IPS-18a (cell line): ENCODE measurements around the gene CPLANE2.
"Not testable (repeated sequence)": the region's sequence is repeated elsewhere in the genome, so short reads cannot be mapped to it uniquely, and the experiment has no call there.

ENCODE experiments used
- H3K27ac ChIP-seq: one replicate; pipeline ENCODE4 v1.5.1; 2013; ENCODE audit warnings: low read length
- H3K27me3 ChIP-seq: one replicate; pipeline ENCODE4 v1.6.1; 2013; ENCODE audit warnings: mild to moderate bottlenecking, low read length; ENCODE audit not compliant: control insufficient read depth, insufficient read depth
- H3K36me3 ChIP-seq: one replicate; pipeline ENCODE4 v1.6.1; 2013; ENCODE audit warnings: low read depth, low read length; ENCODE audit not compliant: control insufficient read depth
- H3K4me1 ChIP-seq: one replicate; pipeline ENCODE4 v1.6.1; 2013; ENCODE audit warnings: low read depth, low read length; ENCODE audit not compliant: control insufficient read depth
- H3K4me3 ChIP-seq: one replicate; pipeline ENCODE4 v1.5.1; 2013; ENCODE audit warnings: low read length
- H3K9ac ChIP-seq: one replicate; pipeline ENCODE4 v1.6.1; 2013; ENCODE audit warnings: mild to moderate bottlenecking, low read length, moderate library complexity
- H3K9me3 ChIP-seq: one replicate; pipeline ENCODE4 v1.6.1; 2013; ENCODE audit warnings: low read depth, low read length; ENCODE audit not compliant: control insufficient read depth

The CPLANE2 gene

DNA sequence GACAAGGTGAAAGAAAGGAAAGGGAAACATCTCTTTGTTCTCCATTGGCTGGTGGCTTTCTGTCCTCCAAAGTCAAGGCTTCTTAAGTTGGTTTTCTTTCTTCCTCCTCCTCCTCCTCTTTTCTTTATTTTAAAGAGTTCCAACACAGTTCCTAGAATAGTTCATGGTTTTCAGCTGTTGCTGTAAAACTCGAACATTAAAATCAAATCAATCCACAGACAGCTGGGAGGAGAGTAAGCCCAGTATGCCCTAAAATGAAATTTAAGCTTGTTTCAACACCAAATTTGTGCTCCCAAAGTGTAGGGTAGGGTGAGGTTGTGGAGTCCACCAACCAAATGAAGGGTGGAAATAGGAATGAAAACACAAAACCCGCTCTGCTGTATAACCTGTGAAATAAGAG lies 10.5 kb upstream of the CPLANE2 start:
- Histone ChIP-seq H3K9me3 (no peaks in the 10 kb centered on the region), H3K4me1 (no peaks in the 10 kb centered on the region), H3K9ac (no peak overlapping the region), H3K27ac (no peak overlapping the region), H3K36me3 (peaks cover 20% of the 10 kb centered on the region), H3K27me3 (no peaks in the 10 kb centered on the region), H3K4me3 (no peak overlapping the region)

DNA sequence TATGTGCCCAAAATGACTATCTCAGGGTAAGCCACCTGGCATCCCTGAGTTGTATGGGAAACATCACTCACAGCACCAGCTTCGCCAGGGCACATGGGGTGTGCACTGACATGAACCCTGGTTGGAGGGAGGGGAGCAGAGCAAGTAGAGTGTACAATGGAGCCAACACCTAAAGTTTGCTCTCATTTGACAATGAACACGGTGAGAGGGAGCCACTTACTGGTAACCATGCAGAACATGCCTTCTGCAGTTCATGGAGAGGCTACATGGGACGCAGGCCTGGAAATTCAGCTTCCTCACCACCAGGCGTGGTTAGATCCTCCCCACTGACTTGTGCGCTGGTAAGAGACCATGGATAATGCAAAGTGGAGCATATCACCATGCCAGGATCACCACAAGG lies 10.0 kb upstream of the CPLANE2 start:
- Histone ChIP-seq H3K4me1 (no peaks in the 10 kb centered on the region), H3K9ac (no peak overlapping the region), H3K27me3 (no peaks in the 10 kb centered on the region), H3K36me3 (peaks cover 15% of the 10 kb centered on the region), H3K4me3 (no peak overlapping the region), H3K9me3 (no peaks in the 10 kb centered on the region), H3K27ac (no peak overlapping the region)

DNA sequence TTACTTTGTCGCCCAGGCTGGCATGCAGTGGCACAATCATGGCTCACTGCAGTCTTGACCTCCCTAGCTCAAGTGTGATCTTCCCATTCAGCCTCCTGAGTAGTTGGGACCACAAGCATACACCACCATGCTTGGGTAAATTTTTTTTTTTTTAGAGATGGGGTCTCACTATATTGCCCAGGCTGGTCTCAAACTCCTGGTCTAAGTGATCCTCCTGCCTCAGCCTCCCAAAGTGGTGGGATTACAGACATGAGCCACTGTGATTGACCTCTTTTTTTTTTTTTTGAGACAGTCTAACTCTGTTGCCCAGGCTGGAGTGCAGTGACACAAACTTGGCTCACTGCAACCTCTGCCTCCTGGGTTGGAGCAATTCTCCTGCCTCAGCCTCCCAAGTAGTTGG lies 9.3 kb upstream of the CPLANE2 start:
- not testable (repeated sequence) for H3K4me3 ChIP-seq, H3K36me3 ChIP-seq, H3K4me1 ChIP-seq

DNA sequence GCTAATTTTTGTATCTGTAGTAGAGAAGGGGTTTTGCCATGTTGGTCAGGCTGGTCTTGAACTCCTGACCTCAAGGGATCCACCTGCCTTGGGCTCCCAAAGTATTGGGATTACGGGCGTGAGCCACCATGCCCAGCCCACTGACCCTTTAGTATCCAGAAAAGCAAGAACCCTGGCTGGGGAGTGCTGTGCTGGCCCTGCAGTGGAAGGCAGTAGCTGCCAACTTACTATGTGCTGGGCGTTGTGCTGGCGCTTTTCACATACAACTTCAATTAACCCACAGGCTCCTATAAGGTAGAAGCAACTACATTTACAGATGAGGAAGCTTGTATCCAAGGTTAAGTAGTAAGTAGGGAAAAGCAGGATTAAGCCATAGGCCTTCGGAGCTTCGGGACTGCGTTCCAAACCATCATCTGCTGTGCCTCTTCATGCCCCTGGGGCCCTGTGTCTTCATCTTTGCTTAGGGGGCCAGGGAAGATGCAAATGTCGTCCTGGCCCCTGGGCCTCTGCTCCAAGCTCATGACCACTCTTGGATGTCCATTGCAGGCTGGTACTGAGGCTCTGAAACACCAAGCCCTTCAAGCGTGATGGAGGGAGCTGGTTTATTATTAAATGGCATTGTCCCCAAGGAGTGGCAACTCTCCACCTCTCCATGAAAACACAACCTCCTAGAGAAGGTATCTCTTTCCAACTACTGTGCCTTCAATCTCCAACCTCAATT lies 8.7 kb upstream of the CPLANE2 start:
- no peak overlapping the region for H3K4me3 ChIP-seq
- no peaks in the 10 kb centered on the region for H3K4me1 ChIP-seq
- H3K27ac ChIP-seq: no peak overlapping the region
- peaks cover 2% of the 10 kb centered on the region for H3K36me3 ChIP-seq
- no peaks in the 10 kb centered on the region for H3K9me3 ChIP-seq
- no peaks in the 10 kb centered on the region for H3K27me3 ChIP-seq
- no peak overlapping the region for H3K9ac ChIP-seq

More for the DNA sequence above, 9.3 kb upstream of the CPLANE2 start:
- not testable (repeated sequence) for H3K9me3 ChIP-seq, H3K9ac ChIP-seq, H3K27ac ChIP-seq, H3K27me3 ChIP-seq

DNA sequence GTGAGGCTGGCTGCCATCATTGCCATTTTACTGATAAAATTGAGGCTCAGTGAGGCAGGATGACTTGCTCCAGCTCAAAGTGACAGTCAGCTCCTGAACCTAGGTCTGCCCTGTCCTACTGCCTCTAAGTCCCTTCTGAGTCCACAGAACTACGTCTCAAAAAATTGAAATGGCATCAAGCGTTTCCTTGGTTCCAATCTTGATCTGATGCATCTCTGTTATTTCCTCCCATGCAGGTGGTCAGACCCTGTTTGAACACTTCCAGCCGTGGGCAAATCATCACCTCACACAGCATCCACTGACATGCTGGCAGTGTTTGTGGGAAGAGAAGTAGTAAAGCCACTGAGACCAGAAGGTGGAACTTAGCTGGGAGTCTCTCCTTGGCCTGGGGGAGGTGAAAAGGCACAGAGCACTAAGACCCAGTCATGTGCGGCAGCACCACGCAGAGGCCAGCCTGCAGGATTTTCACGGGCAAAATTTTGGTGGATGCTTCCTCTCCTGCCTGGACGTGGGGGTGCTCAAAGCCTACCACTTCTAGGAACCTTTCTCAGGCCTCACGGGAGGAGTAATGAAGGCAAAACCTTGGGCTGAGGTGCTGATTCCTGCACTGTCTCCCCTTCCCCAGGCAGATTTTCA lies 7.8 kb upstream of the CPLANE2 start:
- Histone ChIP-seq H3K36me3 (no peaks in the 10 kb centered on the region), H3K4me3 (no peak overlapping the region), H3K27me3 (no peaks in the 10 kb centered on the region), H3K4me1 (no peaks in the 10 kb centered on the region), H3K9me3 (no peaks in the 10 kb centered on the region), H3K9ac (no peak overlapping the region), H3K27ac (no peak overlapping the region)

DNA sequence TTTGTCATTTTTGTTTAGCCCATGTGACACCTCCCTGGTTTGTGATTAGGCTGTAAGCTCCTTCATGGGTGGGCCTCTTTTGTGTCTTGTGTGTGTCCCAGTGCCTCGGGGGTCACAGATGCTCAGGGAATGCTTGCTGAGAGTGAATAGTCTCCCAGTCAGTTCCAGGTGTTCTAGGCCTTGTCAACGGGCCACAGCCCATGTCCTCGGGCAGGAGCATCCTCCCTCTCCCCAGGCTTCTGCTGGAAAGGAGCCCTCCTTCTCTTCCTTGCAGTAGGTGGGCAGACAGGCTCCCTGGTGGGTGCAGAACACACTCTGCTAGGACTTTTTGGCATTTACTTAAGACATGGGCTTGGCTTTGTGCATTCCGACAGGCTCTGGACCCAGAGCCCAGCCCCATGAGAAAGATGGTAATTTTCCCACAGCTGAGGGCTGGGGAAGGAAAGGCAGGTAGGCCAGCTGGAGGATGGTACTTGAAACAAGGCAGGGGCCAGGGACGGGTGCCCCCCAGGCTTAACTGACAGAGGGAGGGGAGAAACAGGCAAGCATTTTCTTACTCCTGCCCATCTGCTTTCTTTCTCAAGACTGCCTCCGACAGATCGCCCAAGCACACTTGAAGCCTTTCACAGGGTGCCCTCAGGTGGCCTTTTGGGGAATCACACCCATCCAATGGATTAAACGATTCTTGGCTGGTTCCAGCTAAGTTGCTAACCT lies 7.1 kb upstream of the CPLANE2 start:
- H3K36me3 ChIP-seq: no peaks in the 10 kb centered on the region
- H3K4me1 ChIP-seq: no peaks in the 10 kb centered on the region
- H3K27me3 ChIP-seq: no peaks in the 10 kb centered on the region
- H3K4me3 ChIP-seq: no peak overlapping the region
- no peak overlapping the region for H3K27ac ChIP-seq
- no peak overlapping the region for H3K9ac ChIP-seq
- H3K9me3 ChIP-seq: no peaks in the 10 kb centered on the region

DNA sequence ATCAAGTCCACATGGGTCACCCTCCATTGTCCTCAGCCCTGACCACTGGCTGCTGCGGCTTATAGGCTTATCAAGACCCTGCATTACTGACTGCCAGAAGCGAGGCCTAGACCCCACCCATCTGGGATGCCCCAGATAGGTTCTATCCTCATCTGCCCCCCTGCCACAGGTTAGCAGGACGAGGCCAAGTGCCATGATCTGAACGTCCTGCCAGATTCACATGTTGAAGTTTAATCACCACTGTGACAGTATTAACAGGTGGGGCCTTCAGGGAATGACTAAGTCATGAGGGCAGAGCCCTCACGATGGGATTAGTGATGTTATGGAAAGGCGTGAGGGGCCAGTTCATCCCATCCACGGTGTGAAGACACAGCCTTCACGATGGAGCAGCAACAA lies 6.2 kb upstream of the CPLANE2 start:
- Histone ChIP-seq H3K27ac (no peak overlapping the region), H3K9ac (no peak overlapping the region), H3K4me3 (no peak overlapping the region), H3K36me3 (no peaks in the 10 kb centered on the region), H3K4me1 (no peaks in the 10 kb centered on the region), H3K9me3 (no peaks in the 10 kb centered on the region), H3K27me3 (no peaks in the 10 kb centered on the region)

DNA sequence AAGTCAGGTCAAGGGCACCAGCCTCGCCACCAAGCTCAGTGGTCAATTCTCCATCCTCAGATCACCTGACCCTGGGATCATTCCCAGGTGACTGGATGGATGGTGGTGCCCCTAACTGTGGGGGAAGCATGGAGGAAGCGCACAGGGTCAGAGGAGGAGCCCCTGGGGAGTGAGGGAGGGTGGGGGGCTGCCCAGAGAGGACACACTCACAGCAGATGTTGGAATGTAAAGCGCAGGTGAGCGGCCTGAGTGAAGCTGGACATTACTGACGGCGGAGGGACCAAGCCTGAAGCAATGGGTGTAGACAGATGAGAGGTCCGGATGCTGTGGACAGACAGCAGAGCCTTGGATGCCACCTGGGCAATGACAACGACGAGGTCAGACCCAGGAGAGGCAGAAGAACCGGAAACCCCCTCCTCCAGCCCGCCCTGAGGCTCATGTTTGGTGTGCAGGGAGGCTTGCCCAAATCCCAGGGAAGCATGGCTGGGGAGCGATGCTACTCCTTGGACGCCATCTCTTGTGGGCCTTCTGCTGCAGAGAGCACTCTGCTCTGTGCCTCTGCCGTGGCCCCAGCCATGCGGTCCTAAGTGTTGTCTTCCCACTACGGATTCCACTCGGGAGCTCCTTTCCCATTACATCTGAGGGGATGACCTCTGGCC lies 5.7 kb upstream of the CPLANE2 start:
- Histone ChIP-seq H3K9ac (no peak overlapping the region), H3K27ac (no peak overlapping the region), H3K27me3 (no peaks in the 10 kb centered on the region), H3K4me1 (no peaks in the 10 kb centered on the region), H3K9me3 (no peaks in the 10 kb centered on the region), H3K36me3 (no peaks in the 10 kb centered on the region), H3K4me3 (no peak overlapping the region)

DNA sequence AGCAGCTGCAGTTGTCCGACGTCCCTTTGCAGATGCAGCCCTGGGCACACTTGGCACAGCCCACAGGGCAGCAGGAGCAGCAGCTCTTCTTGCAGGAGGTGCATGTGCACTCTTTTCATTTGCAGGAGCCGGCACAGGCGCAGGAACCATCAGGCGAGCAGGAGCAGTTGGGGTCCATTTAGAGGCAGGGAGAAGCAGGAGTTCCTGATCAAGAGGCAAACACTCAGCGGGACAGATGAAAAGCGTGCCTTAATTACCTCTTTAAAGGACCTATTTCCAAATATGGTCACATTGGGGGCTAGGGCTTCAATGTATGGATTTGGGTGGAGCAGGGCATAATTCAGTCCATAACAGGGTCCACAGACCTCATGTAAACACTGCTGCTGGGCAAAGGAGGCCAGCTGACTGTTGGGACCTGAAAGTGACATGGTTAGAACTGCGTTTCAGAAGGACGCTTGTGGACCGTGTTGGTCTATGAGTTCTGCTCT lies 4.3 kb upstream of the CPLANE2 start:
- H3K4me1 ChIP-seq: peaks cover 5% of the 10 kb centered on the region
- no peak overlapping the region for H3K27ac ChIP-seq
- H3K9ac ChIP-seq: no peak overlapping the region
- peaks cover 2% of the 10 kb centered on the region for H3K27me3 ChIP-seq
- H3K9me3 ChIP-seq: no peaks in the 10 kb centered on the region
- H3K4me3 ChIP-seq: no peak overlapping the region
- H3K36me3 ChIP-seq: no peaks in the 10 kb centered on the region

DNA sequence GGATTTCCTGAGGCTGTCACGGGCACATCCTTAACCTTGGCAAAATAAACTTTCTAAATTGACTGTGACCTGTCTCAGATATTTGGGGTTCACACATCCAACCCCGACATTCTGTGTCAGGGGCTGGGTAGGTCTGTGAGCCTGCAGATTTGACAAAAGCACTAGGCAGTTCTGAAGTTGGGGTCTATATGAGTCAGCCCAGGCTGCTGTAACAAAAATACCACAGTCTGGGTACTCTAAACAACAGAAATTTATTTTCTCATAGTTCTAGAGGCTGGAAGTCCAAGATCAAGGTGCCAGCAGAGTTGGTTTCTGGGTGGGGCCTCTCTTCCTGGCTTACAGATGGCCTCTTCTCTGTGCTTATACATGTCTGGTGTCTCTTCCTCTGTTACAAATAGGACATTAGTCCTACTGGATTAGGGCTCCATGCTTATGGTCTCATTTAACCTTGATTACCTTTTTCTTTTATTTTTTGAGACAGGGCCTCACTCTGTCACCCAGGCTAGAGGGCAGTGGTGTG lies 3.0 kb upstream of the CPLANE2 start:
- Histone ChIP-seq H3K27me3 (peaks cover 5% of the 10 kb centered on the region), H3K9ac (no peak overlapping the region), H3K9me3 (no peaks in the 10 kb centered on the region), H3K4me3 (no peak overlapping the region), H3K36me3 (no peaks in the 10 kb centered on the region), H3K4me1 (peaks cover 5% of the 10 kb centered on the region), H3K27ac (no peak overlapping the region)

DNA sequence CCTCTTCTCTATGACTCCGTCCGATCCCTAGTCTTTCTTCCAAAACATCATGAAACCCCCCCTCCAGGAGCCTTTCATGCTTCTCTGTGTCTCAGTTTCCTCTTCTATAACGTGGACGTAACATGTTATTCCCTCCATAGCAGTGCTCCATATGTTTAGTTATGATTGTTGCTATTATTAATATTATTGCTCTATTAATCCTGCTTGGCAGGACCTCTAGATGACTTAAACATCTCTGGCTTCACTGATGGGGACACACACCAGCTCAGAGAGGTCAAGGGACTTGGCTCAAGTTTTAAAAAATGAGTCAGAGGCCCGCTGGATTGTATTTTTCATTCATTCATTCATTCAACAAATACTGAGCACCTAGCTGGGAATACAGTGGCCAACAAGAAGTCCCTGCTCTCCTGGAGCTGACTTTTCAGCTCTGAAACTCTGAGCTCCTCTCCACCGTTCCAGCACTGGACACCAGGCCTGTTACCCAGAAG lies 404 bp upstream of the CPLANE2 start:
- H3K4me1 ChIP-seq: peaks cover 5% of the 10 kb centered on the region

More for the DNA sequence above, 404 bp upstream of the CPLANE2 start:
- no peaks in the 10 kb centered on the region for H3K36me3 ChIP-seq
- peak overlapping the region; percentile 61 for H3K9ac ChIP-seq
- H3K9me3 ChIP-seq: no peaks in the 10 kb centered on the region
- peak overlapping the region; percentile 1 for H3K27ac ChIP-seq
- peak overlapping the region; percentile 77 for H3K4me3 ChIP-seq
- H3K27me3 ChIP-seq: peaks cover 5% of the 10 kb centered on the region
